Gastroesophageal sphincter (tissue), 3 donors: ENCODE measurements around the gene GSK3A.

Source experiments
- CTCF ChIP-seq, 4 experiments: fragments of 200-600 bp in 2 of 4; fragments of 450-650 bp in 2 of 4; sonication (generic) in 1 of 4; IDR thresholded peaks; one replicate each; pipeline ENCODE4 v1.5.1; 2017 to 2019; ENCODE audit warnings: antibody characterized with exemption in 4 of 4, mild to moderate bottlenecking in 2 of 4, moderate library complexity in 2 of 4
- EP300 ChIP-seq: sonication (generic); formaldehyde crosslinking; IDR thresholded peaks from one replicate; pipeline ENCODE4 v1.6.1; 2017; ENCODE audit warnings: antibody characterized with exemption, mild to moderate bottlenecking

- TF ChIP-seq CTCF (IDR thresholded peaks at IDR 0.05) (no peak), EP300 (no peak)
Measured at GRCh38 chr19:42188665-42189064, 53.7 kb downstream of the GSK3A start.
